Fibroblast of skin of left quadriceps (primary cell): ENCODE data around the gene AKT3.

ENCODE experiments used
- DNase-seq, 2 experiments: peaks; one replicate each; pipeline ENCODE4 v3.0.0-alpha.2; 2013; ENCODE audit warnings: low read depth in 2 of 2

AKT3 gene

DNA sequence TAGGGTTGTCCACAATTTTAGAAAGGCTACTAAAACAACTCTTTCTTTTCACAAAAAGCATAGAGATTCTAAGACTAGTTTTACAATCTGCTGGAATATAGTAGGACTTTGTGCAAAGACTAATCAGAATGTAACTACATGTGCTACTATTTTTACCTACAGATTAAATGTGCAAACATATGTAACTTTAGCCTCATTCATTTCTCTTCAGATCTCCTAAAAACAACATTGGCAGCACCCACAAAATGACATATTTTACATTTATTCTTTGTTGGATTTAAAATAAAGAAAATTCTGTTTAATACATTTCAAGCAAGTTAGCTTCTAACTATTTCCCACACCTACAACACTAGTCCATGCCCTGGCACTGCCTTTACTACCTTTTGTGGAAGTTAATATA lies 292.2 kb downstream of the AKT3 start:
- DNase-seq = no peak

- no peak for DNase-seq
Measured at GRCh38 chr1:243554686-243555085, 295.4 kb downstream of the AKT3 start.

- no peak for DNase-seq
Measured at GRCh38 chr1:243553090-243553489, 297.0 kb downstream of the AKT3 start.

- no peak for DNase-seq
Measured at GRCh38 chr1:243550276-243550675, 299.8 kb downstream of the AKT3 start.

DNA sequence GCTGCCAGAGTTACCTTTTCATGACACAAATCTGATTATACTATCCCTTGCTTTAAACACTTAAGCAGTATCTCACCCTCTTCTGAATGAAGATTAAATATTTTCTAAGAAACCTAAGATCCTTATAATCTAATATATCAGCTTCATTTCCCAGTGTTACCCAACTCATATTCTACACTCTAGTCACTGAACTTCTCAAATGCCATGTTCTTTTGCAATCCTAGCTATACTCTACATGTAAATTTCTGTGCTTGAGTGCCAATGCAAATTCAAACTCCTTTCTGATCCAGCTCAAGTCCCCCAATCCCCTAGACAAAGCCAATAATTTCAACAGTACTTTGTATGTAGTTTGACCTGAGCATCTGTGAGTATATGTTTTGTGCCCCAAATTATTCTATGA lies 300.3 kb downstream of the AKT3 start:
- no peak for DNase-seq

- DNase-seq = peak in 1 of 2 experiments; percentile 42
Measured at GRCh38 chr1:243549108-243549507, 300.9 kb downstream of the AKT3 start.

DNA sequence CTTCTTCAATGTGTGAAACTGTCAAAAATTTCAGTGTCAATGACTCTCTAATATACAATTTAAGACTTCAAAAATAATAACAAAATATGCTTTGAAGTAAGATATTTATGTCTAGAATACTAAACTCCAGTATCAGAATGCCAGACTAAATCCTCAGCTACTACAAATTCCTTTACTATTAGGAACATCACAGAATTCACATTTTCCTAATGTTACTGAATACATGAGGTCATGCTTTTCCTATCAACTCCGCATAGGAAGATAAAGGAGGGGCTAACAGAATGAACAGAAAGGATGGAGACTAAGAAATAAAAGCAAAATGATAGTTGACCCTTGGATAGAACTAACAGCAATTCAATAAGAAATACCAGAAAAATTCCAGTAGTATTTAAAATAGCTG lies 301.5 kb downstream of the AKT3 start:
- no peak for DNase-seq

GRCh38 chr1:243547891-243548290 lies 302.2 kb downstream of the AKT3 start:
- no peak for DNase-seq

DNA sequence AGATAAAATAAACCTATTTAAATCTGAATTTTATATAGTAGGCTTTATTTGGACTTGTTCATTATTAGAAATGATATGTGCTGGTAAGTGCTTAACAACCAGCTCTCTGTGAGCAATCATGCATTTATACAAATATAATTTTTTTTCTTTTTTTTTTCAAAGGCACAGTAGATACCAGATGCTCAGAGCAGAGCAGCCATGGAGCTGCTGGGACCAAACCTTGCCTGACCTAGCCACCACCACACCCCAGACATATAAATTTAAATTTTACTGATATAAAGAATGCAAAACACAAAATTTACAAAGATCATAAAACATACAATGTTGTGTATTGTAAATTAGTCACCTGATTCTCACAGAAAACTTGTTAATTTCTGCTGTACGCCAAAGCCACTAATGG lies 303.6 kb downstream of the AKT3 start:
- DNase-seq = no peak

- DNase-seq = no peak
Measured at GRCh38 chr1:243543501-243543900, 306.5 kb downstream of the AKT3 start.

- DNase-seq = no peak
Measured at GRCh38 chr1:243542739-243543415, 307.2 kb downstream of the AKT3 start.

DNA sequence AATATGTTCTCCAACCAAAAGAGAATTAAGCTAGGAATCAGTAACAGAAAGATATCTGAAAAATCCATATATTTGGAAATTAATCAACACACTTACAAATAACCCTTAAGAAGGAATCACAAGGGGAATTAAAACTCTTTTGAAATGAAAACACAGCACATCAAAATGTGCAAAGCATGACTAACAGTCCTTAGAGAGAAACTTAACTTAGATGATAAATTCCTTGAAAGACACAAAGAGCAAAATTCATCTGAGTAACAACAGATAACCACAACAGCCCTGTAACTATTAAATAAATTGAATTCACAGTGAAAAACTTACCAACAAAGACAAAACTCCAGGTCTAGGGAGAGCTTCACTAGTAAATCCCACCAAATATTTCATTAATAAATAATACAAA lies 310.4 kb downstream of the AKT3 start:
- no peak for DNase-seq

- no peak for DNase-seq
Measured at GRCh38 chr1:243535014-243535413, 315.0 kb downstream of the AKT3 start.

DNA sequence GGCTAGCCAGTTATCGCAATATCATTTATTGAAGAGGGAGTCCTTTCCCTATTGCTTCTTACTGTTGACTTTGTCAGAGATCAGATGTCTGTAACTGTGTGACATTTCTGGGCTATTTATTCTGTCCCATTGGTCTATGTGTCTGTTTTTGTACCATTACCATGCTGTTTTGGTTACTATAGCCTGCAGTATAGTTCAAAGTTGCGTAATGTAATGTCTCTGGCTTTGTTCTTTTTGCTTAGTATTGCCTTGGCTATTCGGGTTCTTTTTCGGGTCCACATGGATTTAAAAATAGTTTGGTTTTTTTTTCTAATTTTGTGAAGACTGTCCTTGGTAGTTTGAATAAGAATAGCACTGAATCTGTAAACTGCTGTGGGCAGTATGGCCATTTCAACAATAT lies 320.5 kb downstream of the AKT3 start:
- no peak for DNase-seq

DNA sequence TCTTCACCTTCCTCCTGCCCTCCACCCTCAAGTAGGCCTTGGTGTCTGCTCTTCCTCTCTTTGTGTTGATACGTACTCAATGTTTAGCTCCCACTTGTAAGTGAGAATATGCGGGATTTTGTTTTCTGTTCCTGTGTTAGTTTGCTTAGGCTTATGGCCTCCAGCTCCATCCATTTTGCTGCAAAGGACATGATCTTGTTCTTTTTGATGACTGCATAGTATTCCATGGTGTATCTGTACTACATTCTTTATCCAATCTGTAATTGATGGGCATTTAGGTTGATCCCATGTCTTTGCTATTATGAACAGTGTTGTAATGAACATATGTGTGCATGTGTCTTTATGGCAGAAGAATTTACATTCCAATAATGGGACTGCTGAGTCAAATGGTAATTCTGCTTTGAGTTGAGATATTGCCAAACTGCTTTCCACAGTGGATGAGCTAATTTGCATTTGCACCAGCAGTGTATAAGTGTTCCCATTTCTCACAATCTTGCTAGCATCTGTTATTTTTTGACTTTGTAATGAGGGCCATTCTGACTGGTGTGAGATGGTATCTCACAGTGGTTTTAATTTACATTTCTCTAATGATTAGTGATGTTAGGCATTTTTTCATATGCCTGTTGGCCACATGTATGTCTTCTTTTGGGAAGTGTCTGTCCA lies 321.5 kb downstream of the AKT3 start:
- no peak for DNase-seq

DNA sequence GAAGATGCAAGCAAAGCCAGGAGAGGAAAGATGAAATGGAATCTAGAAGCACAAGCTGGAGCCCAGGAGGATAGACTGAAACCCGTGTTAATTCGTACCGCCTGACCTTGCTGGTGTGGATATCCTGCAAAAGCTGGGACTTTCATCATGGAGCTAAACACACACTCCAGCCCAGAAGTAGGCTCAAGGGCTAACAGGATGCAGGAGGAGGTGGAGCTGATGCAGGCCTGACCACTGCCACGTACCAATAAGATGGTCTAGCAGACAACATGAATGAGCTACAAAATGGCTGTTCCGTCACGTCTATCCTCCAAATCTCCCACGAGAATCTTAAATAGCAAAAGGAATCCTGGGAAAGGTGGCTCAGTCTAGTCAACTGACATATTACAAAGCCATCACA lies 323.9 kb downstream of the AKT3 start:
- no peak for DNase-seq

DNA sequence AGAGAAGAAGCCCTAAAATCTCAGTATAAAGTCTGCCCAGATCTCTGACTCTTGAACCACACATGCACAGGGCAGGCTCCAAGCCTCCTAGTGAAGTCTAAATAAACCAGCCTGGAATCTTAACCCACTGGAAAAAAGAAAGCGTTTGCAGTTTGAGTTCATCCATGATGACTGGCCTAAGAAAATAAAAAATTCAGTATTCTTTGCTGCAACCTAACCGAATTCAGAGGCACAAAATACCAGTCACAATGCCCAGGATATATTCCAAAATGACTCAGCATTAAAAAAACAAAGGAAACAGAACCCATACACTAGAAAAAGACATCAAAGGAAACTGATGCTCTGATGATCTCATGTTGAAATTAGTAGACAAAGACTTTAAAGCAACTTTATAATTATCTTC lies 325.0 kb downstream of the AKT3 start:
- peak in 1 of 2 experiments; percentile 36 for DNase-seq

DNA sequence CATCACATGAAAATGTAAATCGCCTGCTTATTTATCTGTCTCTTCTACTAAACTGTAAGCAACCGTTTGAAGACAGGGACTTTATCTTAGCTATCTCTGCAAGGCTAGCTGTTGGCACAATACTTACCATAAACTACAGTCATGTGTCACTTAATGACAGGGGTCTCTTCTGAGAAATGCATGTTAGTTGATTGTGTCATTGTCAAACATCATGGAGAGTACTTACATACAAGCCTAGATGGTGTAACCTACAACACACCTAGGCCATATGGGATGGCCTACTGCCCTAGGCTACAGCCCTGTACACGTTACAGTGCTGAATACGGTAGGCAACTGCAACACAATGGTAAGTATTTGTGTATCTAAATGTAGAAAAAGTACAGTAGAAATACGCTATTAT lies 326.3 kb downstream of the AKT3 start:
- DNase-seq = no peak

- DNase-seq = no peak
Measured at GRCh38 chr1:243520831-243521230, 329.2 kb downstream of the AKT3 start.

- DNase-seq = no peak
Measured at GRCh38 chr1:243514927-243515326, 335.1 kb downstream of the AKT3 start.

- DNase-seq = peak in 1 of 2 experiments; percentile 52
Measured at GRCh38 chr1:243513726-243514491, 336.1 kb downstream of the AKT3 start.

DNA sequence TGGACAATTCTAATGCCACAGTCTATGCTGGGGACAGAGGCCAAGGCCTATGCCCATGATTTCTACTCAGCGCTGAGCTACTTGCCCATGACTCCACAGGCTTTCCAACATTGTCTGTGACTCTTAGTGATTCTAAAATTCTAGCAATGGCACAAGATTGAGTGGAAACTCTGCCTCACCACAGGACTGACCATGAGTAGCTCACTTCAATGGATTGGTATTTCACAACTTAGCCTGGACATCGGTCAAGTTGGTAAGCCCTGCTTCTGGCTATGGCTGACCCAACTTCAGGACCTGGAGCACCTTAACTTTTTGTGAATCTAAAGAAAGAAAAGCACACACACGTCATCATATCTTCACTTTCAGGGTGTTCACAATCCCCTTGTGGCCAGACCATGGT lies 339.1 kb downstream of the AKT3 start:
- no peak for DNase-seq

DNA sequence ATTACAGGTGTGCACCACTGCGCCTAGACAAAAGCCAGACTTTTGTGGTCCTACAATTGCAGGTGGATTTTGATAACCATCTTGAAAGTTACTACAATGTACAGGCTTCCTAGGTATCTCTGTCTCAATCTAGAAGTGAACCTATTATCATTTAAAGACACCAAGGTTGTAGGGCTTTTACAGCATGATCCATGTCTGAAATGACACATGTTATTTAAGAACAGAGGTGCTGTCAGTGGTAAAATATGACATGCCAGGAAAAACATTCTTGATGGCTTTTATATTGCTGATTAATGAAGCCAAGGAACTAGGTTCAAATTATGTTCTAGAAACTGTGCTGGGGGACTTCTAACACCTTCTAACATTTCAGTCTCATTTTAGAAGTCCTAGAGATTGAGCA lies 341.1 kb downstream of the AKT3 start:
- no peak for DNase-seq
